ENCODE results near the gene FHOD3.
"Not testable (repeated sequence)": the region's sequence is repeated elsewhere in the genome, so short reads cannot be mapped to it uniquely, and the experiment has no call there.

FHOD3 gene

DNA sequence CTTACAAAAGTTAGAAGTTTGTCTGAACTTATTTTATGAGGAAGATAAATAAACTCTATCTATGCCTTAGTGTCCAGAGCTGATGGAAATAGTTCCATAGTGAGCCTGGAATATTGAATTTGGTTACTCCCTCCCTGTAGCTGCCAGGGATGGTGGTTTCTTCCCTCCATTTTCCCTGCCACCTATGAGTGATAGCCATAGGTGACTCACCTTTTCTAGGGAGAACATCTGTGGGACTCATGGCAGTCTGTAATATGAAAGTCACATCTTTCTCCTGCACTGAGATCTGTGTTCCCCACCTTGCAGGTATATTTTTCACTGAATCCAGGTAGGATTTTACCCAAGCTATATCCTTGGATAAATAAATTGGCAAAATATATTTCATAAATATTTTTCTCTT lies 382.5 kb downstream of the FHOD3 start:
- DNase-seq: no peak

DNA sequence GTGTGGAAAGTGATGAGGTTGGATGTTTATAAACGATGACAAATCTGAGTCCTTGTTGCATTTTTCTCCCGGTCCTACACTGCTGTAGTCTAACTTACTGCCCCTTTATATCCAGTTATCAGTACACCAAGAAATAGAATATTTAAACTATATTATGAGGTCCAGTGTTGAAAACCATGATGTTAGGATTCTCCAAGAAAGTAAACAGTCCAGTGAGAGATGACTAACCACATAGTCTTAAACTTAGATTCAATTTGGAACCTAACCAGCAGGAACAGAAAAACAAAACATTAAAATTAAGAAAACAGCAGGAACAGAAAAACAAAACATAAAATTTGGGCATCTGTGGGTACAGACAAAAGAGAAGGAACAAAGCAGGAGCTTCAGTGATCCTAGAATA lies 388.1 kb downstream of the FHOD3 start:
- DNase-seq: no peak

DNA sequence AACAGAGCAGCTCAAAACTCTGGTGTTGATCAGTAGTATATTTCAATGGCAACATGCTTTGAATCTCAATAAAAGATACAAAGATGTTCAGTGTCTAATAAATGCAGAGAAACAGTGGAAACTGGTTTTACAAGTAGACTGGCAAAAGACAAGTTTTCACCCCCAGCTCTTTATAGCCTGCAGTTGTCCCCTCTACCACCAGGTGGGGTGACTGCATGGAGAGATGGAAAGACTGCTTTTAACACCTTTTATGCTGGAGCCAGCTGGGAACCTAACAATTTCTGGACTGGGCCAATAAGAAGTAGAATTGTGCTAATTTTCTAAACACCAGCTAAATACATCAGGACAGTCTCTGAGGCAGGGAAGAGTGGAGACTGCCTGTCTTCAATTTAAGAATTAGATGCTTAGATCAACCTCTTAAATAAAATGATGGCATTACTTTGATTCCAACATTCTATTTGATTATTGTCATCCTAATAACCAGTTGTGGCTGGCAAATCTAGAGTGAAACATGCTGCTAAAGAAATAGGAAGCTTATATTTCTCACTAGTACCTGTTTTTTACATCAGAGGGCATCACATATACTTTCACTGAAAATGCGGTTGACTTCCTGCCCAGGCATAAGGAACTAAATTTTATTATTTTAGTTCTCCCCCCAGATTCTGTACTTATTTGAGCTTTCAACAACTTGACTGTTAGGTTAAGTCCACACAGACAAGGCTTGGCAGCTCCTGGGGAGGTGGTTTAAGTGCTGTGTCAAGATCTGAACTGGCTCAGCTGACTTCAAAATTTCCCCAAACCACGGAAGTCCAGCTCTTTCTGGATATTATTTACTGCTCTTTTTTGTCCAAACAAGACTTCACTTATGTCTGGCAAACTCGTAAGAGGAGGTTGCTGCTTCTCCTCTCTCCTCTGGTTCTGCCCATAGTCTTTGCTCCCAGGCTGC lies 390.8 kb downstream of the FHOD3 start:
- DNase-seq: no peak

DNA sequence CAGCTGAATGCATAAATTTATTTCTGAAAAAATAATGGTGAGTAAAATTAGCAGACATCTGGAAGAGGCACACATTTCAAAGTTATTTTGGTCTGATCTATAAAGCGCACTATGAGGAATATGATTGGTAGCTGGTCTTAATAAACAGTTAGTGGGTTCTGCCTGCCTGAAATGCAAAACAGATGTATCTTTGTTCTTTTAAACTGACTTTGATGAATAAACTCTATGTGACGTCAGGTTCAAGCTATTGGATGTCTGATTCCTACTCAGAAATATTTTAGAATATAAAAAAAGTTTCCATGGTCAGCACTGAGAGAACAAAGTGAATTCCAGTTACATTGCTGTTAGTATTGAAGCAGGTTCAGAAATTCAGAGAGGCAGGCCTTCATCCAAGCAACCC lies 394.9 kb downstream of the FHOD3 start:
- no peak for DNase-seq

DNA sequence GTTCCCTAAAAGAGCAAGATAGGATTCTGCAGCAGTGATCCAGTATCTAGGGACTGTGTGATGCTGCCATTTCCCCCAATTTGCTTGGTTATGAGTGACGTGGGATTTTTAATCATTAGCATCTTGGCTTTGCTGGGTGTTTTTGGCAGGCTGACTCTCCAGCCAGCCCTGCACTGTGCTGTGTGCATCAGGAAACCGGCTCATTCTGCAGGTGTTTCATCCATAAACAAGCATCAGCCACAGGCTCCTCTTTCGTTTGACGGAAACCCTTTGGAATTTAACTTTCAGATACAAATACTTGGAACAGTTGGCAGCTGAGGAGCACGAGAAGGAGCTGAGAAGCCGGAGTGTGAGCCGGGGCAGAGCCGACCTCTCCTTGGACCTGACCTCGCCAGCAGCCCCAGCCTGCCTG lies 395.4 kb downstream of the FHOD3 start:
- DNase-seq: no peak

DNA sequence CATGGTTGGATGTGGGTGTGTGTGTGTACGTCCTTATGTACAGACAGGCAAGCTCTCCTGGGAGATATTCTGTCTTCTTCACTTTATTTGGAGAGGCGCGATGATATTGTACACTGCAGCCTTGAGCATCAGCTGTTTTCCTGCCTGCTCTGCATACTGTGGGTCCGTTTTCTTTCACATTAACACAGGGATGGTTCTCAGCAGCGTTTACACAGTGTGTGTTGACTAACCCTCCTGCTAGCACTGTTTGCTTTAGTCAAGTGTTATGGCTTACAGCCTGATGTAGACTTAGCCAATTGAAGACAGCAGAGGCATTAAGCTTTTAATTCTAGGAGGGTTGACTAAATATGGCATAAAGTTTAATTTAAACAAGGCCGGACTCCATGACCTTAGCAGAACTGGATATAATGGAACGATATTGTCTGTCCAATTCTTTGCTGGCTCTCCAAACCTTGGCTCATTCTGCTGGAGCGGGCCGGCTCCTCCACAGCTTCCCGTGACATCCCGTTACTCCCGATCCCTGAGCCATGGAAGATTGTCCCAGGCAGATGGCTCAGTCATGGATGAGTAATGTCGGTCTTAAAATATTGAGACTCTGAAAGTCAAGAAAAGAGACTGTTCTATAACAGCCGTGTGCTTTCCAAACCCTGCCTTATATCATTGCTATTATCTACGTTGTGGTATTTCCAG lies 396.6 kb downstream of the FHOD3 start:
- no peak for DNase-seq

DNA sequence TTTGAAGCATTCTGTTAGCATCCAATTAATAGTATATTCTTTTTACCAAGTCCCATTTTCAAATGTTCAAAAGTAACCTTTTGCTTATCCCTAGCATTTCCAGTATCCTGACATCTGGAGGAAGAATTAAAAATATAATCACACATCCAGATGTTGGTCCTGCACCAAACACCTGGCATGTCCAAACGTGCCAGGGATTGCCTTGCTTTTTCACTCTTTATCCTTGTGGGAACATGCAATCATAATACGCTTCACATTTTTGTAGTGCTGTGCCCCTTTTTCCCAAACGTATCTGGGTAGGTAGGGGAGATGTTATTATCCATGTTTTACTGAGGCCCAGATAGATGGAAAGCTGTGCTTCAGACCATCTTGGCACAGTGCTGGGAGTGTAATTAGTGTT lies 398.3 kb downstream of the FHOD3 start:
- DNase-seq: no peak

DNA sequence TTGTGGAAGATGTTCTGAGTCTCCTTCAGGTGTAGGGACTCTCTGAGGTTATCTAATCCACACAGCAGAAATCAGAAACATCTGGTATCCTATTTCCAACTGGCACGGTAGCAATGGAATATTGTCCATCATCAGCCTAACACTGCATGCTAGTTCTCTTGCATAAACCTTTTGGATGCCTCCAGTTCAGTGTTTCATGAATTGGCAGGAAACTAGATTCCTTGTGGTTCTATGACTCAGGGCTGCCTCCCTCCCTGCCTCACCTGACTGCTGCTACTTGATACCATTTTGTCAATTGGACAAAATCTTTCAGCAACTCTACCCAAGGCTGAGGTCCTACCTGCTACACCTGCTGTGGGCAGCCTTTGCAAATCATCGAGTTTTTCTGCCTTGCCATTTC lies 400.4 kb downstream of the FHOD3 start:
- no peak for DNase-seq

DNA sequence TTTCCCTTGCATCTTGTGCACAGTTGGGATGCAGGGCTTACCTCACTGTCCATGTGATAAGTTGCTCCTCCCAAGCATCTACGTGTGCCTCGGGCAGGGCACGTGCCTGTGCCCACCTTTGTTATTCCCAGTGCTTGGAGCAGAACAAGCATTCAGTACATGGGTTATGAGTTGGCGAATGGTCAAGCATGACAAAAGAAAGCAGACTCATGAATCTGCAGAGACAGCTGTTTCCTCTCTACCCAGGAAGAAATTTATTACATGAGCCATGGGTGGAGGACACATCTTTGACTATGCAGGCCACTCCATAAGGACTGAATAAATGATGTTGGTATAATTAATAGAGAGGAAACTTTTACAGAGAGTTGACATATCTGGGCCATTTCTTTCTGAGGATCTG lies 403.4 kb downstream of the FHOD3 start:
- DNase-seq: no peak

DNA sequence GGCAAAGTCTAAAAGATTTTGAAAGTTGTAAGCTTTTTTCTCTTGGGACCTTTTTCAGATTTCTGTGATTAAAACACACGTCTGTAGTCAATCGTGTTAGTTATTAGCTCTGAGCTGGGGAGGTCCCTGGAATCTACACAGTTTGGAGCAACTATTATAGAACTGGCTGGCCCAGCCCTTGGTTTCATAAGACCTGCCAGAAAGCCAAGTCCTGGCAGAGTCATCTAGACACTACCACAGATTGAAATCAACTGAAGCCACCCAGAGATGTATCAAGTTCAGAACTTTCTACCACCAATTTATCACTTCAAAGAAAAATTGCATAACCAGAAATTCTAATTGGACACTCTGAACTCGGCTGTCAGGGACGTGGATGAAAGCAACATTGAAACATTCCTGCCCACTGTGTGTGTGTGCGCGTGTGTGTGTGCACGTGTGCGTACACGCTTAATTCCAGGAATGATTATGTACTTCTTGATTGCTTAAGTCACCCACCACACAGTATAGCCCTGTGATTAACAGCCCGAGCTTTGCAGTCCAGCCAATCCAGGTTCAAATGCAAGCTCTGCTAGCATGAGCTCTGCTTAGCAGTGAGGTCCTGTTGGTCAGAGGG lies 405.0 kb downstream of the FHOD3 start:
- no peak for DNase-seq

DNA sequence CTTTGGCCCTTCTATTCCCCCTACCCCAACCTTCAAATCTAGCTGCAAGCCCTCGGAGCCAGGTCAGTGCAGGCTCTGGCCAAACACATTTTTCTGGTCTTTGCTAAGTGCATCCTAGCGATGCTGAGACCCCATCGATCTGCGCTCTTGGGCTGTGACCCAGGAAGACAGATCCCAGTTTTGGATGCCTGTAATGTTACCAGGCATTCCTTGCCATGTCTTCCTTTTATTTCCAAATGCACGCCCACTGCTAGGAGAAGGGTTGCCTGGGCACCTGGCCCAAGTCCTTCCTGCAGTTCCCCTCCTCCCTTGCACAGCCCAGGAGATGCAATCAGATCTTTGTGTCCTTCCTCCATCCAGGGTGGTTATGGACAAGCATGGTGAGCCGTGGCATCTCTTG lies 406.6 kb downstream of the FHOD3 start:
- no peak for DNase-seq

DNA sequence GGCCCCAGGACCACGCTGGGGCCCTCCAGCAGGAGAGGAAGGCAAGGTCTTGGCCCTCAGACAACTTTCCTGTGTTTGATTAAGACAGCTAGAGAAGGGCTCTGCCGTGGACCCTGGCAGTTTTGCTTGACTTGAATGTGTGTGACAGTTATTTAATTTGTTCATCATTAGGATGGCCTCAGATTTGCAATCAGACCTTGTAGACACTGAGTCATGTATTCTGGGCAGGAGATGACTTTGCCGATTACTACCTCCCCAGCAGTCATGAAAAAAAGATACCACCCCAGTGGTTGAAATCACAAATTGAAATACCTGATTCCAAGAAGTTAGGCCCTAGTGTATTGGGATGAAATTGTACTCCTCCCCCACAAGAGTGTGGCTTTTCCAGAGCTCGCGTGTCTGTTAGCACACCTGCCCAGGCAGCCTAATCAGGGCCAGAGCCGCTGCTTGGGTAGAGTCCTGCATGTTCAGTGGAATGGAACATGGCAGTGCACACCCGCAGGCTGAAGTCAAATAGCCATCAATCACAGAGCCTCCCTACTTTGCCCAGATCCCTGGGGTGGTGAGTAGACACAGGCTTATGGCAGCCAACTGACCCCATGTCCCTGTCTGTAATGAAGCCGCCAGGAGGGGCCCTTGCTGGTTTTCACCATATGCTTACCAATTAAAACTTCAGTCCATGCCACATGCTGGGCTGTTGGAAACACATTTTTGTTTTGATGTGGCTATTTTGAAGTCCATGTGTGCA lies 408.8 kb downstream of the FHOD3 start:
- no peak for DNase-seq

DNA sequence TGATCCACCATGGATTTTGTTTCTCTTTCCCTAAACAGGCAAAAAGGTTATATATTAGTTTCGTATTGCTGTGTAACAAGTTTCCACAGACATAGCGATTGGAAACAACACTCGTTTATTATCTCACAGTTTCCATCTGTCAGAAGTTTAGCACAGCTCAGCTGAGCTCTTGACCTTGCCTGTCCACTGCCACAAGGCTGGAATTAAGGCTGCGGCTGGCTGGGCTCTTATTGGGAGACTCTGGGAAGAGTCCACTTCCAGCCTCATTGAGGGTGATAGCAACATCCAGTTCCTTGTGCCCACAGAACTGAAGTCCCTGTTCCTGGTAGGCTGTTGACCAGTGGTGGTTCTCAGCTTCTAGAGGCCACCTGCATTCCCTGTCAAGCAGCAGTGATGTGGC lies 410.9 kb downstream of the FHOD3 start:
- DNase-seq: no peak

DNA sequence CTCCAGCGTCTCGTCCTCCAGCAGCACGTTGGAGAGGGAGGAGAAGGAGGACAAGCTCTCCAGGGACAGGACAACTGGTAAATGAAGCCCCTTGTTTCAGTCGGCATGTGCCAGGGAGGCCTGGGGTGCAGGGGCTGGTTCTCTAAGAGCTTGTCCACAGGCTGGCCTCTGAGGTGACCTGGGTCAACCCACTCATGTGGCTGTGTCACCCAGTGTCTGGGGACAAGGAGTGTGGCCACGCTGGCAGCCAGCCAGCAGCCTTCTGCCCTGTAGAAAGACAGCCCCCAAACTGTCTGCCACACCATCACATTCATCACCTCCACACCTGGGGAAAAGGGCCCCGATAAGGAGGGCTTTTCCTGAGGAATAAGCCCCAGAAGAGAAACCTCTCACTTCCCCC lies 411.8 kb downstream of the FHOD3 start:
- DNase-seq: no peak

DNA sequence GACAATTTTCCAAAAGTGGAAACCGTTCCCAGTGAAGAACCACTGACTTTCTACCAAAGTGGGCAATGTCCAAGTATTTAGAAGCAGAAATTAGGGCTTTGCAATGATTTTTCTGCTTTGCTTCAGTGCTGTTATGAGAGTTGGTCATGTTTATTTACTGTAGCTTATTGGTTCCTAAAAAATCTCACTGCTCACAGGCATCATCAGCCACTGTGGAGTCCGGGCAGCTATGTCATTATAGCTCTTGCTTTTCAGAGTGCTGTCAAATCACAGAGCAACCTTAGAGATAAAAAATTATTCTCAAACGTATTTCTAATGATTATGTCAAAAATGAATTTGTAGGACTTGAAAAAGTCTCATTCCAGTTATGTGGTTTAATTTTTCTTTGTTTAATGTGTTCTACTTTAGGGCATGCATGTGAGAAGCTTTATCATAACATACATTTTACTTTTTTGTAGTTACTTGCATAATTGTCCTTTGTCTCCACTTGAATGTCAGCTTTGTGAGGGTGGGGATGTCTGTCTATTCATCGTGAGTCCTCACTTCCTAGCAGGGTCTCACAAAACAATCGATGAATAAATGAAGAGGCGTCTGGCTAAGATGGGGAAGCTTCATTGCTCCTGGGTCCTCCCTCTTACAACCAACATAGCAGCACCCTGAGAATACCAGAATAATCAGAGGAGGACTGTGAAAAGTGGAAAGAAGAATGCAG lies 413.7 kb downstream of the FHOD3 start:
- no peak for DNase-seq

DNA sequence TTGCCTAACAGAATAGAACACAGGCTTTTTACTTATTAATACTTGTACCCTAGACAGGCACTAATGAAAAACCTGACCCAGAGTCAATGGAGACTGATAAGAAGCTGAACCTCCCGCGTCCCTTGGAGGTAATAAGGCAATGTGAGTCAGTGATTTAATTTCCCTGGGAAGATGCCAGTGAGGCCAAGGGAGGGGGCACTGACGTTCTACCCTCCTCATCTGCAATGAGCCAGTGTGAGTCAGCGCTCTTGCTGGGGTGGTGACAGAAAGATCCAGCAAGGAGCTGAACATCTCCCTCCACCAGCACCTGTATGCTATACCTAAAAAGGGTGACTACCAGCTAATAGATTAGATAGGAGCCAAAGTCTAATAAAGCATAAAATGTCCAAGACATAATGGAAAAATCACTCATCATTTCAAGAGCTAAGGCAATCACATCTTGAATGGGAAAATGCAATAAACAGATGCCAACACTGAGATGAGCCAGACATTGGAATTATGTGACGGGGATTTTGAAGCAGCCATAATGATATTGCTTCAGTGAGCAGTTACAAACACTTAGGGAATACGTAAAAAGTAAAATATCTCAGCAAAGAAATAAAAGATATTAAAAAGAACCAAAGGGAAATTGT lies 414.4 kb downstream of the FHOD3 start:
- DNase-seq: no peak

DNA sequence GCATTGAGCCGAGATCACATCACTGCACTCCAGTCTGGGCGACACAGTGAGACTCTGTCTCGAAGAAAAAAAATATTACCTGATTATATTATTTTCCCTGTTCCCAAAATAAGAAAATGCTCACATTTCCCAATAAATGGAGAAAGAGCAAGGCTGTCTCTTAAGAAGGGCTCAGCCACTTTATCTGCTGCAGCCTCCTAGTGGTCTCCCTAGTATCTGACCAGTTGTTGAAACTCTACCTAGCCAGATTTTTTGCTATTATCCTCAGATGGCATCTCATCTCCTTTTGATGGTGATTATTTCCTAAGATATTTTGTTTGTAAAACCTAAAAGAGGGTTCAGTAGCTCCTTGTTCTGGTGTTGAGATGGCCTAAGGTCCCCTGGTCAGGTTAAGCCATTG lies 417.0 kb downstream of the FHOD3 start:
- no peak for DNase-seq

DNA sequence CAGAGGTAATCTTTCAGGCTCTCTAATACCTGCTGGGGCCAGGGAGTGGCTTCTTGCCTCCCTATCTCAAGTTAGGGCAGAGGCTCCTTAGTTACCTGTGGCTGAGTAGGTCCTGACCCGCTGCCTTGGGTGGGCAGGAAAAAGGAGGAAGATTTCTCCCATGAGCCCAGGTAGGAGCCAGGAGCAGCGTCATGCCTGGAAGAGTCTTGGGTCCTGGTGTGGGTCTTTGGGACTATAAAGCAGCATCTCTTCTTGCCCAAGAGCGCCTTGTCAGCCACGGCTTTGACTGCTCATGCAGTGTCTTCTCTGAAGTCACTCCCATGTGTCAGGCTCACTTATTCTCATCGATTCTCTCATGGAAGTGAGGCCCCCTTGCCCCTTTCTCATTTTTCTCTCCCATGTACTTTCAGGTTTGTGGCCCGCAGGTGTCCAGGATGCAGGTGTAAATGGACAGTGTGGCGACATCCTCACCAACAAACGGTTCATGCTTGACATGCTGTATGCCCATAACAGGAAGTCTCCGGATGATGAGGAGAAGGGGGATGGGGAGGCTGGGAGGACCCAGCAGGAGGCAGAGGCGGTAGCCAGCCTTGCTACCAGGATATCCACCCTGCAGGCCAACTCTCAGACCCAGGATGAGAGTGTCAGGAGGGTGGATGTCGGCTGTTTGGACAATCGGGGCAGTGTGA lies 420.1 kb downstream of the FHOD3 start:
- no peak for DNase-seq

DNA sequence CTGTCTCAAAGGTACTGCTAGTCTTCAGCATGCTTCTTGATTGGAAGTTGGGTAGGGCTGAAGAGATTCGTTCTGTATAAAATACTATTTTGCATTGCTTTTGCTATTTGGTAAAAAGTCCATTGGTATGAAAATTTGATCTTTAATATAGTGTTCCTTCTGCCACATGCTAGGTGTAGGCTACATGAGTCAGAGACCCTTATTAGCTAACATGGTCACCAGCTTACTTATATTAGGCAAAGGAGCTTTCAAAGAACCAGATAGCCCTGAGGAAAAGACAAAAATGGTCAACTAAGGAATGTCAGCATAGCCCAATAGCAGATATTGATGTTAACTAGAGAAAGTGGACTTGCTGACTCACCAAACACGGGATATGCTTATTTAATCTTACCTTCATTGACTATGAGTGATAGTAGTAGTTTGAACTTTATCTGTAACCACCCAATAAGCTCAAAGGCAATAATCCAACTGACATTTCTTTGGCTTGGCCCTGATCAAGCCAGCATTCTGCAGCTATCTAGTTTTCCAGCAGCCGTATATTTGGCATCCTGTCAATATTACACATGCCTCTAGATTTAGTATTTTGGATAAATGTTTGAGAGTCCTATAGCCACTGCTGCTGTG lies 421.3 kb downstream of the FHOD3 start:
- no peak for DNase-seq

DNA sequence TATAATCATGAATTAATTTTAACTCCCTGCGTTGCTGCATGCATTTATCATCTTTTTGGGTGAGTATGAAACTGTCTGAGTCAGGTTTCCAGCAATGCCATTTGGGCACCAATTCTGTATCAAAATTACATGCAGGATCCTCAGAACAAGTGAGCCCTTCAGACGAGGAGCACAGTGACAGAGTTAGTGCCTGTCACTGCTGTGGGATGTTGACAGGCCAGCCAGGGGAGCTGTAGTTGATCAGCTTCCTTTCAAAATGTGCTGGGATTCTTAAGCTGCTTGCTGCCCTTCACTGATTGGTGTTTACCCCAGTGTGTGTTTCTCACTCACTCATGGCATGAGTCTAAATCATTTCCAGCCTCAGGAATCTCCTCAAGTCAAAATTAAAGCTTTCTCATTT lies 422.1 kb downstream of the FHOD3 start:
- no peak for DNase-seq

DNA sequence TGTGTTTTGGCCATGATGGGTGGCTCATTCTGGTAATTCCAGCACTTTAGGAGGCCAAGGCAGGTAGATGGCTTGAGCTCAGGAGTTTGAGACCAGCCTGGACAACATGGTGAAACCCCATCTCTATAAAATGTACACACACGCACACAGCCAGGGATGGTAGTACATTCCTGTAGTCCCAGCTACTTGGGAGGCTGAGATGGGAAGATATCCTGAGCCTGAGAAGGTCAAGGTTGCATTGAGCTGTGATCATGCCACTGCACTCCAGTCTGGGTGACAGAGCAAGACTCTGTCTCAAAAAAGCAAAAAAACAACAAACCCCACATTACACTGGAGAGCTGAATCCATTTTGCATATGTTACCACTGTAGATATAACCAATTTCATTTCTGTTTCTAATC lies 423.8 kb downstream of the FHOD3 start:
- not testable (repeated sequence) for DNase-seq
